KMS-11 (cell line): ENCODE measurements around the gene ISYNA1.

ENCODE experiments used
- H2AFZ ChIP-seq: fragments of 200-600 bp; sonication (generic); 2 replicates; pipeline ENCODE4 v1.6.1; 2016; ENCODE audit warnings: antibody characterized with exemption, mixed run types, low read depth
- H3K27ac ChIP-seq: fragments of 200-600 bp; sonication (generic); 2 replicates; pipeline ENCODE4 v1.6.1; 2016; ENCODE audit warnings: mild to moderate bottlenecking, mixed run types
- H3K27me3 ChIP-seq: fragments of 200-600 bp; sonication (generic); 2 replicates; pipeline ENCODE4 v1.6.1; 2017; ENCODE audit warnings: mild to moderate bottlenecking, low read depth, mixed run types, moderate library complexity; ENCODE audit not compliant: insufficient read depth
- H3K36me3 ChIP-seq: fragments of 200-600 bp; sonication (generic); 2 replicates; pipeline ENCODE4 v1.6.1; 2017; ENCODE audit warnings: mild to moderate bottlenecking, mixed run types; ENCODE audit not compliant: insufficient read depth
- H3K4me1 ChIP-seq: fragments of 200-600 bp; sonication (generic); 2 replicates; pipeline ENCODE4 v1.6.1; 2016; ENCODE audit warnings: mild to moderate bottlenecking, low read depth, mixed run types; ENCODE audit not compliant: poor library complexity, severe bottlenecking
- H3K4me2 ChIP-seq: fragments of 200-600 bp; sonication (generic); 2 replicates; pipeline ENCODE4 v1.7.0; 2016; ENCODE audit warnings: mild to moderate bottlenecking, mixed run types
- H3K4me3 ChIP-seq: fragments of 200-600 bp; sonication (generic); IDR thresholded peaks from 2 replicates; pipeline ENCODE4 v1.6.1; 2017; ENCODE audit warnings: low read depth, low read length, mixed read lengths; ENCODE audit not compliant: insufficient read depth
- H3K79me2 ChIP-seq: fragments of 200-600 bp; sonication (generic); 2 replicates; pipeline ENCODE4 v1.6.1; 2016; ENCODE audit warnings: low read depth, mixed run types; ENCODE audit not compliant: insufficient read depth
- H3K9ac ChIP-seq: fragments of 200-600 bp; sonication (generic); 2 replicates; pipeline ENCODE4 v1.6.1; 2016; ENCODE audit warnings: mild to moderate bottlenecking, mixed run types
- H4K20me1 ChIP-seq: fragments of 200-600 bp; sonication (generic); 2 replicates; pipeline ENCODE4 v1.6.1; 2016; ENCODE audit warnings: mild to moderate bottlenecking, mixed run types; ENCODE audit not compliant: insufficient read depth
- TF ChIP-seq, protein P1 (sequence below): fragments of 200-600 bp; sonication (generic); conservative IDR thresholded peaks from 2 replicates; pipeline ENCODE4 v1.6.1; 2017; ENCODE audit warnings: low read depth, mild to moderate bottlenecking, antibody characterized with exemption, low read length, moderate library complexity, mixed read lengths

ISYNA1 gene

DNA sequence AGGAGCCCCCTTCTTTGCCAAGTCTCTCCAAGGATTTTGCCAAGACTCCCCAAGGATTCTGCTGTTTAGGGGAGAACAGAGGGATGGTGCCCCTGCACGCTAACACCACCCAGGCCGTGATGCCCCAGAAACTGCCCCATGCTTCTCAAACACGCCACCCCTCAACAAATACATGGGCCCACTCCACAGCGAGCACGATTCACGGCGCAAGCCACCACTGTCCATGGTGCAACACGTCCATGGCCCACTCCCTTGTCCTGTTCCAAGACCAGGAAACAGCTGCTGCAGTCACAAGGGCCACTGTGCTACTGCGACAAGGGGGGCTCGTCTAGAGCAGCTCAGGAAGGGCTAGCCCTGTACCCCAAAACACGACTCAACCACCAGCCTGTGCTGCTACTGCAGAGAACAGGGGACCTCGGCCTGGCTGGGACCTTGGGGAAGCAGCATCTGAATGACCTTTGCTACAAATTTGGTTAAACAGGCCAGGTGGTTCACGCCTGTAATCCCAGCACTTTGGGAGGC, 36.5 kb upstream of the ISYNA1 start:
- peaks cover 34% of the 10 kb centered on the region for H4K20me1 ChIP-seq
- peaks cover 65% of the 10 kb centered on the region for H3K79me2 ChIP-seq

DNA sequence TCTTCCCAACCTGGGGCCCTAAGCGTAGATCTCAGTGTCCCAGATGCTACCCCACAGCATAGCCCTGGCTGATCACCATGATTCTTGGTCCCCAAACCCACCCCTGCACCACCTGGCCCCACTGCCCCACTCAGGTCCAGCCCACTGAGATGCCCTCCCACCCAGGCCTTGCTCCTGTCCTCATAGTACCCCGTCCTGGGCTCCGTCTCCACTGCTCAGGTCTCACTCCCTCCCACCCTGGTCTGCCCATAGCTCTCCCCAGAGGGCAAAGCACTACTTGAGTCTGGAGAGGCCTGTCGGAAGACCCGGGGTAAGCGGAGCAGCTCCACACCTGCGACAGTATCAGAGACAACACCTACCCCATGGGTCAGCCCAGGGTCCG, 35.8 kb upstream of the ISYNA1 start:
- Histone ChIP-seq H3K27me3 (no peaks in the 10 kb centered on the region), H3K4me2 (no peak overlapping the region), H4K20me1 (peaks cover 31% of the 10 kb centered on the region), H3K9ac (no peak overlapping the region), H2AFZ (no peak overlapping the region), H3K27ac (no peak overlapping the region), H3K36me3 (no peaks in the 10 kb centered on the region), H3K4me3 (no peak overlapping the region), H3K79me2 (peaks cover 61% of the 10 kb centered on the region), H3K4me1 (no peaks in the 10 kb centered on the region)
- TF ChIP-seq, protein P1, sequence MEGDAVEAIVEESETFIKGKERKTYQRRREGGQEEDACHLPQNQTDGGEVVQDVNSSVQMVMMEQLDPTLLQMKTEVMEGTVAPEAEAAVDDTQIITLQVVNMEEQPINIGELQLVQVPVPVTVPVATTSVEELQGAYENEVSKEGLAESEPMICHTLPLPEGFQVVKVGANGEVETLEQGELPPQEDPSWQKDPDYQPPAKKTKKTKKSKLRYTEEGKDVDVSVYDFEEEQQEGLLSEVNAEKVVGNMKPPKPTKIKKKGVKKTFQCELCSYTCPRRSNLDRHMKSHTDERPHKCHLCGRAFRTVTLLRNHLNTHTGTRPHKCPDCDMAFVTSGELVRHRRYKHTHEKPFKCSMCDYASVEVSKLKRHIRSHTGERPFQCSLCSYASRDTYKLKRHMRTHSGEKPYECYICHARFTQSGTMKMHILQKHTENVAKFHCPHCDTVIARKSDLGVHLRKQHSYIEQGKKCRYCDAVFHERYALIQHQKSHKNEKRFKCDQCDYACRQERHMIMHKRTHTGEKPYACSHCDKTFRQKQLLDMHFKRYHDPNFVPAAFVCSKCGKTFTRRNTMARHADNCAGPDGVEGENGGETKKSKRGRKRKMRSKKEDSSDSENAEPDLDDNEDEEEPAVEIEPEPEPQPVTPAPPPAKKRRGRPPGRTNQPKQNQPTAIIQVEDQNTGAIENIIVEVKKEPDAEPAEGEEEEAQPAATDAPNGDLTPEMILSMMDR, result no peak

More for the DNA sequence above, 36.5 kb upstream of the ISYNA1 start:
- Histone ChIP-seq H3K9ac (no peak overlapping the region), H3K4me3 (no peak overlapping the region), H3K4me2 (no peak overlapping the region), H3K36me3 (no peaks in the 10 kb centered on the region), H3K4me1 (peaks cover 5% of the 10 kb centered on the region), H3K27ac (no peak overlapping the region), H2AFZ (no peak overlapping the region), H3K27me3 (no peaks in the 10 kb centered on the region)
- TF ChIP-seq, protein P1, result no peak

DNA sequence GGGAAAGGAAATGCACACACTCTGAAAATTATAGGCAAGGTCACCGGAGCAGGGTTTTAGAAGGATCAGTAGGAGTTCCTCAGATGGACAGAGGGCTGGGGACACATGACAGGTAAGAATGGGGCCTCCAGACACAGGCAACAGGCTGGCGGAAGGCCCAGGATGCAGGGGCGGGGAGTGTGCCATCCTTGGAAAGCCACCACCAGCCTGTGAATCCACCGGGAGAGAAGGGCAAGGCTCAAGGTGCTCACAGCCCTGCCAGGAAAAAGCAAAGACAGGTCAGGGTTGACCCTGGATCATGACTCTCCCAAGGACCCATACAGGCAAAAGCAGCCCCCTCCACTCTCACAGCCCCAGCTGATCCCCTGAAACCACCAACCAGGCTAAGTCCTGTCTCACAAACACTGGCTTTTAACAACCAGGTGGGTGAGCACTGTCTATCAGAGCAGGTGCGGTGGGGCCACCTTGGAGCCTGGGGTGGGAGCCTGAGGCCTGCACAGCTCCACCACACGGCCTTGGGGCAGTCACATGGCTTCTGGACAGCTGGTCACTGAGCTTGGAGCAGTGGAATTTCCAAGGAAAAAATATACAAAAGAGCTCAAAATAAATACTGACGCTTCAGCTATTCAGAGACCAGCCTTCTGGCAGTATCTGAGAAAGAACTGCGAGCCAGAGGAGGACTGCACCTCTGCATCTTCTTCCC, 35.2 kb upstream of the ISYNA1 start:
- Histone ChIP-seq H3K4me3 (no peak overlapping the region), H3K9ac (no peak overlapping the region), H3K79me2 (peaks cover 61% of the 10 kb centered on the region), H3K27me3 (no peaks in the 10 kb centered on the region), H3K4me1 (no peaks in the 10 kb centered on the region), H3K4me2 (no peak overlapping the region), H4K20me1 (peaks cover 26% of the 10 kb centered on the region), H3K27ac (no peak overlapping the region), H3K36me3 (no peaks in the 10 kb centered on the region), H2AFZ (no peak overlapping the region)
- TF ChIP-seq, protein P1, result no peak

DNA sequence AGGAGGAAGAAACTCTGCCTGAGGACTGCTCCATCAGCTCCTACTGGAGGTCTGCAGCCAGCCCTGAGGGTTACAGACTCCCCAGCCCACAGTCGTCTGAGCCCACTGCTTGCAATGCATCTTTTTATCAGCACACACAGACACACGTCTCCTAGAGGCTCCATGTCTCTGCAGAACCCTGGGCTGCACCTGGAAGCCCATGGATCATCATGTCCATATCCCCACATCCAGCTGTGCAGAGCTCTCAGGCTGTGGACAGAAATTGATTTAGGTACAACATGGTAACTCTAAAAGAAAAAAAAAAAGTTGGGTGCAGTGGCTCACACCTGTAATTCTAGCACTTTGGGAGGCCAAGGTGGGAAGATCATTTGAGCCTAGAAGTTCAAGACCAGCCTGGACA, 32.9 kb upstream of the ISYNA1 start:
- Histone ChIP-seq H2AFZ (no peak overlapping the region), H3K4me1 (no peaks in the 10 kb centered on the region), H3K79me2 (peaks cover 42% of the 10 kb centered on the region), H4K20me1 (peaks cover 10% of the 10 kb centered on the region; the same call in 1 of the 2 replicates), H3K27ac (no peak overlapping the region), H3K4me2 (no peak overlapping the region), H3K4me3 (no peak overlapping the region), H3K27me3 (no peaks in the 10 kb centered on the region), H3K9ac (no peak overlapping the region), H3K36me3 (no peaks in the 10 kb centered on the region)
- TF ChIP-seq, protein P1, result no peak
